ENCODE data around the gene CXCL16. TPM values are rescaled to one million over a fixed set of nuclear protein-coding genes. Genes with fewer than 3 reads are reported as not detected.

CXCL16 gene
- total and polyA plus RNA-seq, 2 of the 13 experiments (the other 11 are each of a cell fraction or from before 2014, with no cell fraction given), result 9.4 to 101 TPM

GRCh38 chr17:4759776-4760236, 20.1 kb upstream of the CXCL16 start (continued):
- TF ChIP-seq HNF4A (CRISPR knock-in tag; IDR thresholded peaks at IDR 0.05), result peak; percentile 95
- peak; percentile 92 for TF ChIP-seq ATF7 (IDR thresholded peaks at IDR 0.05)
- peak; percentile 96 for TF ChIP-seq ATF7 (CRISPR knock-in tag; IDR thresholded peaks at IDR 0.05)
- peak; percentile 95 for TF ChIP-seq MIXL1 (CRISPR knock-in tag; IDR thresholded peaks at IDR 0.05)
- no peak for TF ChIP-seq NFRKB (IDR thresholded peaks at IDR 0.05)
- TF ChIP-seq ZNF776 (CRISPR knock-in tag; IDR thresholded peaks at IDR 0.05), result no peak
- no peak for TF ChIP-seq ZFP41 (CRISPR knock-in tag; IDR thresholded peaks at IDR 0.05; ENCODE audit: borderline replicate concordance)
- 0 out of 2 replicates have a peak, but pooled peaks have one; percentile 63 for TF ChIP-seq ZNF670 (CRISPR knock-in tag; IDR thresholded peaks at IDR 0.05; ENCODE audit: borderline replicate concordance)
- TF ChIP-seq NR3C1 (CRISPR knock-in tag; IDR thresholded peaks at IDR 0.05), result no peak
- no peak for TF ChIP-seq FLYWCH1 (CRISPR knock-in tag; IDR thresholded peaks at IDR 0.05)
- 0 out of 2 replicates have a peak, but pooled peaks have one; percentile 22 for TF ChIP-seq EHMT2 (IDR thresholded peaks at IDR 0.05; ENCODE audit: borderline replicate concordance, low read depth, low read length)
- TF ChIP-seq ZNF761 (CRISPR knock-in tag; conservative IDR thresholded peaks at IDR 0.05), result no peak; the same call in 1 of the 2 replicates
- TF ChIP-seq, protein P1, sequence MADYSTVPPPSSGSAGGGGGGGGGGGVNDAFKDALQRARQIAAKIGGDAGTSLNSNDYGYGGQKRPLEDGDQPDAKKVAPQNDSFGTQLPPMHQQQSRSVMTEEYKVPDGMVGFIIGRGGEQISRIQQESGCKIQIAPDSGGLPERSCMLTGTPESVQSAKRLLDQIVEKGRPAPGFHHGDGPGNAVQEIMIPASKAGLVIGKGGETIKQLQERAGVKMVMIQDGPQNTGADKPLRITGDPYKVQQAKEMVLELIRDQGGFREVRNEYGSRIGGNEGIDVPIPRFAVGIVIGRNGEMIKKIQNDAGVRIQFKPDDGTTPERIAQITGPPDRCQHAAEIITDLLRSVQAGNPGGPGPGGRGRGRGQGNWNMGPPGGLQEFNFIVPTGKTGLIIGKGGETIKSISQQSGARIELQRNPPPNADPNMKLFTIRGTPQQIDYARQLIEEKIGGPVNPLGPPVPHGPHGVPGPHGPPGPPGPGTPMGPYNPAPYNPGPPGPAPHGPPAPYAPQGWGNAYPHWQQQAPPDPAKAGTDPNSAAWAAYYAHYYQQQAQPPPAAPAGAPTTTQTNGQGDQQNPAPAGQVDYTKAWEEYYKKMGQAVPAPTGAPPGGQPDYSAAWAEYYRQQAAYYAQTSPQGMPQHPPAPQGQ (CRISPR knock-in tag; IDR thresholded peaks at IDR 0.05; ENCODE audit: borderline replicate concordance), result no peak
- TF ChIP-seq NFIC (IDR thresholded peaks at IDR 0.05; ENCODE audit: low read length), result peak; percentile 51; the same call in 1 of the 2 replicates
- TF ChIP-seq ZNF230 (CRISPR knock-in tag; IDR thresholded peaks at IDR 0.05), result peak; percentile 86; the same call in 1 of the 2 replicates
- no peak for TF ChIP-seq ZNF709 (CRISPR knock-in tag; IDR thresholded peaks at IDR 0.05)
- TF ChIP-seq NBN (conservative IDR thresholded peaks at IDR 0.05), result no peak
- TF ChIP-seq SMAD3 (CRISPR knock-in tag; IDR thresholded peaks at IDR 0.05), result no peak
- TF ChIP-seq ARNTL (CRISPR knock-in tag; IDR thresholded peaks at IDR 0.05), result peak; percentile 91
- no peak for TF ChIP-seq EED (CRISPR knock-in tag; IDR thresholded peaks at IDR 0.05)
- TF ChIP-seq TMF1 (CRISPR knock-in tag; IDR thresholded peaks at IDR 0.05; ENCODE audit: low read depth), result no peak
- no peak for TF ChIP-seq RBM39 (IDR thresholded peaks at IDR 0.05; ENCODE audit: low read depth, low read length, poor library complexity, severe bottlenecking)
- no peak for TF ChIP-seq TAF1 (CRISPR knock-in tag; IDR thresholded peaks at IDR 0.05)
- peak; percentile 96 for TF ChIP-seq RARA (CRISPR knock-in tag; IDR thresholded peaks at IDR 0.05)
- no peak for TF ChIP-seq ZNF24 (IDR thresholded peaks at IDR 0.05)
- no peak for TF ChIP-seq ZNF619 (CRISPR knock-in tag; IDR thresholded peaks at IDR 0.05)
- TF ChIP-seq BCLAF1 (IDR thresholded peaks at IDR 0.05), result no peak
- TF ChIP-seq, protein P2, sequence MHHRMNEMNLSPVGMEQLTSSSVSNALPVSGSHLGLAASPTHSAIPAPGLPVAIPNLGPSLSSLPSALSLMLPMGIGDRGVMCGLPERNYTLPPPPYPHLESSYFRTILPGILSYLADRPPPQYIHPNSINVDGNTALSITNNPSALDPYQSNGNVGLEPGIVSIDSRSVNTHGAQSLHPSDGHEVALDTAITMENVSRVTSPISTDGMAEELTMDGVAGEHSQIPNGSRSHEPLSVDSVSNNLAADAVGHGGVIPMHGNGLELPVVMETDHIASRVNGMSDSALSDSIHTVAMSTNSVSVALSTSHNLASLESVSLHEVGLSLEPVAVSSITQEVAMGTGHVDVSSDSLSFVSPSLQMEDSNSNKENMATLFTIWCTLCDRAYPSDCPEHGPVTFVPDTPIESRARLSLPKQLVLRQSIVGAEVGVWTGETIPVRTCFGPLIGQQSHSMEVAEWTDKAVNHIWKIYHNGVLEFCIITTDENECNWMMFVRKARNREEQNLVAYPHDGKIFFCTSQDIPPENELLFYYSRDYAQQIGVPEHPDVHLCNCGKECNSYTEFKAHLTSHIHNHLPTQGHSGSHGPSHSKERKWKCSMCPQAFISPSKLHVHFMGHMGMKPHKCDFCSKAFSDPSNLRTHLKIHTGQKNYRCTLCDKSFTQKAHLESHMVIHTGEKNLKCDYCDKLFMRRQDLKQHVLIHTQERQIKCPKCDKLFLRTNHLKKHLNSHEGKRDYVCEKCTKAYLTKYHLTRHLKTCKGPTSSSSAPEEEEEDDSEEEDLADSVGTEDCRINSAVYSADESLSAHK (CRISPR knock-in tag; IDR thresholded peaks at IDR 0.05; ENCODE audit: borderline replicate concordance), result no peak

All from HepG2 (cell line).